CD8-positive, alpha-beta memory T cell (primary cell): ENCODE data around the gene OST4. TPM values are rescaled to one million over a fixed set of nuclear protein-coding genes. Genes with fewer than 3 reads are reported as not detected.

ENCODE experiments used
- CTCF ChIA-PET: fragments of 350-600 bp; sonication (Branson Sonifier 250); formaldehyde crosslinking; loops from one replicate; lab custom pipeline; 2021; ENCODE audit warnings: antibody characterized with exemption; lab: Charles Lee
- POLR2A ChIA-PET: fragments of 350-600 bp; sonication (Branson Sonifier 250); formaldehyde crosslinking; loops from one replicate; lab custom pipeline; 2021; ENCODE audit warnings: antibody characterized with exemption; lab: Charles Lee
- DNase-seq, 5 donors: peaks; one replicate each; pipeline versions ENCODE4 v3.0.0 to v3.0.0-alpha.2; 2020 to 2022; ENCODE audit warnings: mixed read lengths in 1 of 5
- H3K27ac ChIP-seq: one replicate; pipeline ENCODE4 v1.7.0; 2013; ENCODE audit warnings: low read depth, mild to moderate bottlenecking, low read length, moderate library complexity
- H3K27me3 ChIP-seq: 2 replicates; pipeline ENCODE4 v1.7.0; 2013; ENCODE audit warnings: low read length, mild to moderate bottlenecking; ENCODE audit not compliant: insufficient read depth, poor library complexity, severe bottlenecking
- H3K36me3 ChIP-seq: 2 replicates; pipeline ENCODE4 v1.7.0; 2013; ENCODE audit warnings: mild to moderate bottlenecking, low read length, moderate library complexity; ENCODE audit not compliant: insufficient read depth
- H3K4me1 ChIP-seq: 2 replicates; pipeline ENCODE4 v1.7.0; 2013; ENCODE audit warnings: mild to moderate bottlenecking, low read length, moderate library complexity; ENCODE audit not compliant: insufficient read depth
- H3K4me3 ChIP-seq: 2 replicates; pipeline ENCODE4 v1.7.0; 2013; ENCODE audit warnings: mild to moderate bottlenecking, low read length
- H3K9me3 ChIP-seq: 2 replicates; pipeline ENCODE4 v1.7.0; 2013; ENCODE audit warnings: mild to moderate bottlenecking, low read length
- H3K27ac Mint-ChIP-seq, 8 donors: one replicate each; pipeline ENCODE4 v1.8.0; 2020 to 2021; ENCODE audit warnings: mixed read lengths in 8 of 8, mild to moderate bottlenecking in 6 of 8, inconsistent platforms in 3 of 8, moderate library complexity in 3 of 8
- H3K27me3 Mint-ChIP-seq, 2 donors: one replicate each; pipeline ENCODE4 v1.8.0; 2020 to 2021; ENCODE audit warnings: mixed read lengths in 2 of 2, mild to moderate bottlenecking in 1 of 2, moderate library complexity in 1 of 2
- H3K36me3 Mint-ChIP-seq, 3 donors: one replicate each; pipeline ENCODE4 v1.8.0; 2020 to 2021; ENCODE audit warnings: mixed read lengths in 3 of 3, inconsistent platforms in 1 of 3, mild to moderate bottlenecking in 1 of 3
- H3K4me1 Mint-ChIP-seq, 3 donors: one replicate each; pipeline ENCODE4 v1.8.0; 2020 to 2021; ENCODE audit warnings: mixed read lengths in 3 of 3, inconsistent platforms in 1 of 3, mild to moderate bottlenecking in 1 of 3
- H3K4me3 Mint-ChIP-seq, 7 donors: one replicate each; pipeline ENCODE4 v1.8.0; 2020 to 2021; ENCODE audit warnings: mixed read lengths in 7 of 7, mild to moderate bottlenecking in 6 of 7, moderate library complexity in 4 of 7, inconsistent platforms in 2 of 7
- H3K9me3 Mint-ChIP-seq, 5 donors: one replicate each; pipeline ENCODE4 v1.8.0; 2020 to 2022; ENCODE audit warnings: mixed read lengths in 5 of 5, mild to moderate bottlenecking in 3 of 5, moderate library complexity in 2 of 5, inconsistent platforms in 1 of 5
- polyA plus RNA-seq: library from polyadenylated mRNA; unstranded; fragments of 300-500 nt; fragmentation: Illumina TruSeq; gene quantifications from one replicate; pipeline ENCODE4 v1.2.3, GENCODE V29; 2021
- total RNA-seq, 2 experiments: library from RNA; stranded (reverse); gene quantifications; one replicate each; pipeline ENCODE4 v1.2.3, GENCODE V29; 2021

OST4 gene
- total and polyA plus RNA-seq, 3 experiments from 2014 or later, result 346 to 907 (median 353) TPM

- peaks cover 0 to 55% (median 6%) of the 10 kb centered on the region in 3 donors for H3K36me3 Mint-ChIP-seq
- H3K4me1 Mint-ChIP-seq, result peaks cover 47 to 74% (median 67%) of the 10 kb centered on the region in 3 donors
- Histone ChIP-seq H3K9me3 (no peaks in the 10 kb centered on the region), H3K4me3 (no peak overlapping the region), H3K4me1 (peaks cover 24% of the 10 kb centered on the region), H3K36me3 (peaks cover 26% of the 10 kb centered on the region), H3K27me3 (no peaks in the 10 kb centered on the region), H3K27ac (no peak overlapping the region)
- ChIA-PET CTCF (interaction anchor here (1.6 to 1.8 kb wide), 3 partner anchors 11 to 18 kb away, joined by 3 to 7 read pairs (median 4); partner anchors contain the start of gene AGBL5), POLR2A (interaction anchor here (2.6 kb wide), 1 partner anchor 18 kb away, joined by 58 read pairs; the partner anchor contains the start of gene AGBL5)
- no peaks in the 10 kb centered on the region for H3K27me3 Mint-ChIP-seq
- H3K27ac Mint-ChIP-seq, result peak overlapping the region in 7 of 8 donors; percentile 18 to 99 (median 81)
- DNase-seq, result no peak
- peak overlapping the region; percentile 47 to 98 (median 97) for H3K4me3 Mint-ChIP-seq
- no peaks in the 10 kb centered on the region for H3K9me3 Mint-ChIP-seq
Measured at GRCh38 chr2:27069436-27069835, 2.0 kb downstream of the OST4 start.

DNA sequence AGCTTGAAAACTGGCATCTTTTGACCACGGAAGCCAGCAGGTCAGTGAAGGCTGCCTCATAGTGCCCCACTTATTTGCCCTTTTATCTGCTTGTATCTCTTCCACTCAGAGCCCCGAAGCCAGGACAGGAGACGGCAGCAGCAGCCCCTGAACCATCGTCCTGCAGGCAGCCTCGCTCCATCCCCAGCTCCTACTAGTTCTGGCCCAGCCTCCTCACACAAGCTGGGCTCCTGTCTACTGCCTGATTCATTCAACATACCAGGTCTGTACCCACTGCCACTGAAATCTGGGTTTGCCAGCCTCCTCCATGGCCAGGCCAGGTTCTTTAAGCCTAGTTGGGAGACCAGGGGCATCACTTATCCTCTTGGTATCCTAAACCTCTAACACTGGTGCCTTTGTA lies 4.1 kb downstream of the OST4 start:
- no peaks in the 10 kb centered on the region for H3K27me3 Mint-ChIP-seq
- ChIA-PET POLR2A (interaction anchor here (0.7 kb wide), 1 partner anchor 13 kb away, joined by 7 read pairs; no protein-coding TSS in a partner anchor), CTCF (interaction anchor here (1.4 kb wide), 1 partner anchor 12 kb away, joined by 6 read pairs; no protein-coding TSS in a partner anchor)
- no peaks in the 10 kb centered on the region for H3K9me3 Mint-ChIP-seq
- H3K36me3 ChIP-seq, result peaks cover 31% of the 10 kb centered on the region
- peak overlapping the region in 1 of 7 donors; percentile 30 for H3K4me3 Mint-ChIP-seq
- no peak overlapping the region for H3K4me3 ChIP-seq
- H3K36me3 Mint-ChIP-seq, result peaks cover 0 to 71% (median 10%) of the 10 kb centered on the region in 3 donors
- no peaks in the 10 kb centered on the region for H3K9me3 ChIP-seq
- H3K27ac ChIP-seq, result no peak overlapping the region
- DNase-seq, result no peak
- H3K27ac Mint-ChIP-seq, result peak overlapping the region in 3 of 8 donors; percentile 27 to 88 (median 81)
- H3K27me3 ChIP-seq, result no peaks in the 10 kb centered on the region
- peaks cover 42 to 68% (median 59%) of the 10 kb centered on the region in 3 donors for H3K4me1 Mint-ChIP-seq
- H3K4me1 ChIP-seq, result peaks cover 24% of the 10 kb centered on the region

GRCh38 chr2:27065128-27065527 lies 6.3 kb downstream of the OST4 start:
- H3K36me3 ChIP-seq, result peaks cover 25% of the 10 kb centered on the region
- ChIA-PET POLR2A (no interaction called here), CTCF (interaction anchor here (0.6 to 1.2 kb wide), 2 partner anchors 13 to 49 kb away, joined by 3 read pairs; no protein-coding TSS in a partner anchor)
- H3K4me1 ChIP-seq, result peaks cover 10% of the 10 kb centered on the region
- no peaks in the 10 kb centered on the region for H3K27me3 ChIP-seq
- Mint-ChIP-seq H3K4me3 (peak overlapping the region in 1 of 7 donors; percentile 73), H3K27ac (peak overlapping the region in 2 of 8 donors; percentile 47 to 77), H3K36me3 (peaks cover 0 to 71% (median 11%) of the 10 kb centered on the region in 3 donors), H3K9me3 (no peaks in the 10 kb centered on the region), H3K4me1 (peaks cover 29 to 52% (median 49%) of the 10 kb centered on the region in 3 donors), H3K27me3 (no peaks in the 10 kb centered on the region)
- H3K9me3 ChIP-seq, result no peaks in the 10 kb centered on the region
- no peak overlapping the region for H3K27ac ChIP-seq
- H3K4me3 ChIP-seq, result no peak overlapping the region
- no peak for DNase-seq

DNA sequence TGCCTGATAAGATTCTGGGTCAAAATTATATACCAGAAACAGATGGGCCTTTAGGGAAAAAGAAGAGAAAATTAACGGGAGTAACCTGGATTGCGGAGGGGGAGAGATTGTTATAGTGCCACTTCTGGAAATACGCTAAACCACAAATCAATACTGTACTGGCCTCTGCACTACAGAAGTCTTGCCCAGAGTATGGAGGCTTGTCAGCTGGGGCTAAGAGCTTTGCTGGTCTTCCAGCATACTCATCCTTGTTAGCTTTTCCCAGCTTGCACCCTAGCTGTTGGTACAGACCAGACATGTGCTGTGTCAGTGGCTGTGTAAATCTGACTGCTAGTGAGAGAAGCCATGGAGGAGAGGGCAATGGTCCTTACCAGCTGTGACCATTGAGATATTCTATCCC lies 11.1 kb downstream of the OST4 start:
- no peaks in the 10 kb centered on the region for H3K27me3 ChIP-seq
- POLR2A ChIA-PET, result interaction anchor here (3.1 kb wide), 1 partner anchor 11 kb away, joined by 15 read pairs; the partner anchor contains the start of gene OST4
- Mint-ChIP-seq H3K27ac (peak overlapping the region in 2 of 8 donors; percentile 29 to 40), H3K4me3 (no peak overlapping the region), H3K36me3 (peaks cover 0 to 59% (median 5%) of the 10 kb centered on the region in 3 donors), H3K4me1 (peaks cover 2 to 13% (median 12%) of the 10 kb centered on the region in 3 donors), H3K27me3 (peaks cover 0 to 2% of the 10 kb centered on the region in 2 donors), H3K9me3 (no peaks in the 10 kb centered on the region)
- no peaks in the 10 kb centered on the region for H3K9me3 ChIP-seq
- no peaks in the 10 kb centered on the region for H3K4me1 ChIP-seq
- peaks cover 19% of the 10 kb centered on the region for H3K36me3 ChIP-seq
- no peak overlapping the region for H3K4me3 ChIP-seq
- CTCF ChIA-PET, result no interaction called here
- DNase-seq, result no peak
- H3K27ac ChIP-seq, result no peak overlapping the region

GRCh38 chr2:27059141-27059820 lies 12.2 kb downstream of the OST4 start:
- Mint-ChIP-seq H3K27ac (peak overlapping the region in 2 of 8 donors; percentile 17 to 42), H3K4me1 (peaks cover 2 to 12% (median 11%) of the 10 kb centered on the region in 3 donors), H3K27me3 (peaks cover 0 to 2% of the 10 kb centered on the region in 2 donors), H3K9me3 (no peaks in the 10 kb centered on the region), H3K4me3 (no peak overlapping the region), H3K36me3 (peaks cover 0 to 62% (median 9%) of the 10 kb centered on the region in 3 donors)
- ChIA-PET CTCF (interaction anchor here (0.6 to 1.6 kb wide), 4 partner anchors 9 to 98 kb away, joined by 3 to 4 read pairs (median 3); partner anchors contain the start of gene OST4), POLR2A (no interaction called here)
- Histone ChIP-seq H3K27me3 (no peaks in the 10 kb centered on the region), H3K4me1 (no peaks in the 10 kb centered on the region), H3K9me3 (no peaks in the 10 kb centered on the region), H3K36me3 (peaks cover 19% of the 10 kb centered on the region), H3K4me3 (no peak overlapping the region), H3K27ac (no peak overlapping the region)
- no peak for DNase-seq

GRCh38 chr2:27058210-27058609 lies 13.2 kb downstream of the OST4 start:
- no peak overlapping the region for H3K27ac ChIP-seq
- peaks cover 0 to 2% of the 10 kb centered on the region in 2 donors for H3K27me3 Mint-ChIP-seq
- H3K4me1 Mint-ChIP-seq, result peaks cover 0 to 12% (median 6%) of the 10 kb centered on the region in 3 donors
- no peak for DNase-seq
- H3K27me3 ChIP-seq, result no peaks in the 10 kb centered on the region
- ChIA-PET CTCF (interaction anchor here (1.0 to 1.6 kb wide), 3 partner anchors 10 to 97 kb away, joined by 3 to 4 read pairs (median 3); partner anchors contain the start of gene OST4), POLR2A (no interaction called here)
- H3K36me3 ChIP-seq, result peaks cover 19% of the 10 kb centered on the region
- peaks cover 0 to 60% (median 9%) of the 10 kb centered on the region in 3 donors for H3K36me3 Mint-ChIP-seq
- no peaks in the 10 kb centered on the region for H3K4me1 ChIP-seq
- H3K9me3 Mint-ChIP-seq, result no peaks in the 10 kb centered on the region
- H3K4me3 ChIP-seq, result no peak overlapping the region
- no peak overlapping the region for H3K4me3 Mint-ChIP-seq
- H3K27ac Mint-ChIP-seq, result peak overlapping the region in 2 of 8 donors; percentile 42 to 66
- no peaks in the 10 kb centered on the region for H3K9me3 ChIP-seq

DNA sequence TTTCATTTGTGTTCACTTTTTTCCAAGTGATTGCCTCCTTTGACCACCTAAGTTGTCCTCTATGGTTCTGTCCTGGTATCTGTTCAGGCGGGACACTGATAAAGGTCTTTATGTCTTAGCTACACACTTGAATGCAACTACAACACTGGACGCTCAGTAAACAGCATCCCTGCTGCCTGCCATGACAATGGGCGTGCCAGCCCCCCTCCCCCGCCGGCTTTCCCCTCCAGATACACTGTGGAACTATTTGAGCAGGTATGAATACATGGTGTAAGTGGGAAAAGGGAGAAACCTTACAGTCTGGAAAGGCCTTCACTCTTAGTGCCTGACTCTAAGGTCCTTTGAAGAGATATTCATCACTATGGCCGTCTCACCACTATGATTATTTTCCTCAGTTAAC lies 14.3 kb downstream of the OST4 start:
- Histone ChIP-seq H3K4me1 (peaks cover 4% of the 10 kb centered on the region), H3K9me3 (no peaks in the 10 kb centered on the region), H3K36me3 (peaks cover 14% of the 10 kb centered on the region), H3K4me3 (no peak overlapping the region), H3K27ac (no peak overlapping the region), H3K27me3 (no peaks in the 10 kb centered on the region)
- Mint-ChIP-seq H3K4me3 (no peak overlapping the region), H3K9me3 (no peaks in the 10 kb centered on the region), H3K4me1 (peaks cover 3 to 9% (median 4%) of the 10 kb centered on the region in 3 donors), H3K27me3 (peaks cover 0 to 2% of the 10 kb centered on the region in 2 donors), H3K27ac (no peak overlapping the region), H3K36me3 (peaks cover 0 to 52% (median 4%) of the 10 kb centered on the region in 3 donors)
- no peak for DNase-seq
- POLR2A ChIA-PET, result no interaction called here
- CTCF ChIA-PET, result no interaction called here
